Endothelial cell of umbilical vein (primary cell): ENCODE data around the gene ITGA7. TPM values are rescaled to one million over a fixed set of nuclear protein-coding genes. Genes with fewer than 3 reads are reported as not detected.

Experiments used
- BruUV-seq: library from RNA; stranded (reverse); fragments of 400-500 nt; replicated peaks from 2 replicates; lab custom pipeline; 2021; lab: Mats Ljungman, UMichigan
- CTCF ChIA-PET: fragments of 300-600, 350-600 bp; sonication (Branson Sonifier 250); formaldehyde crosslinking; loops from one replicate; lab custom pipeline; 2021; ENCODE audit warnings: antibody characterized with exemption, inconsistent platforms; lab: Charles Lee
- POLR2A ChIA-PET: fragments of 300-600, 350-600 bp; sonication (Branson Sonifier 250); formaldehyde crosslinking; loops from one replicate; lab custom pipeline; 2021; ENCODE audit warnings: antibody characterized with exemption, inconsistent platforms; lab: Charles Lee
- DNase-seq: peaks from one replicate; pipeline ENCODE4 v3.0.0-alpha.2; 2011; ENCODE audit warnings: low read depth, low spot score
- FAIRE-seq: peaks from 2 replicates; lab custom pipeline; 2011; peaks lifted over from hg19 to GRCh38; lab: Jason Lieb, UNC
- H2AFZ ChIP-seq: 2 replicates; pipeline ENCODE4 v1.6.0; 2012; ENCODE audit warnings: low read depth, low read length, control low read depth, inconsistent platforms
- H3K27ac ChIP-seq: 2 replicates; pipeline ENCODE4 v1.5.1; 2011; ENCODE audit warnings: low read depth, mild to moderate bottlenecking, control low read depth, low read length, moderate library complexity; ENCODE audit not compliant: insufficient read depth
- H3K27me3 ChIP-seq, 2 experiments: 2 replicates each; pipeline versions ENCODE4 v1.6.0 to v1.6.1; 2011; ENCODE audit warnings: low read length in 2 of 2, mixed read lengths in 1 of 2; ENCODE audit not compliant: control insufficient read depth in 2 of 2, insufficient read depth in 2 of 2
- H3K36me3 ChIP-seq, 2 experiments: 2 replicates in 1 of 2; 3 replicates in 1 of 2; pipeline ENCODE4 v1.5.1; 2011; ENCODE audit warnings: low read length in 2 of 2, mild to moderate bottlenecking in 1 of 2, moderate library complexity in 1 of 2; ENCODE audit not compliant: control insufficient read depth in 2 of 2, insufficient read depth in 2 of 2; ENCODE audit errors: extremely low read depth in 1 of 2
- H3K4me1 ChIP-seq: 3 replicates; pipeline ENCODE4 v1.5.1; 2011; ENCODE audit warnings: mild to moderate bottlenecking, low read length; ENCODE audit not compliant: control insufficient read depth, insufficient read depth; ENCODE audit errors: extremely low read depth
- H3K4me2 ChIP-seq: 2 replicates; pipeline ENCODE4 v1.6.1; 2011; ENCODE audit warnings: low read length, control low read depth, mixed read lengths; ENCODE audit not compliant: insufficient read depth
- H3K4me3 ChIP-seq, 3 experiments: fragments of 200-600 bp in 1 of 3; sonication (generic), shearing (Covaris generic) in 1 of 3; replicated peaks in 1 of 3; 2 replicates each; pipeline ENCODE4 v1.5.1; 2011 to 2016; ENCODE audit warnings: control low read depth in 3 of 3, low read length in 3 of 3, mild to moderate bottlenecking in 2 of 3, inconsistent platforms in 1 of 3, low read depth in 1 of 3, moderate library complexity in 1 of 3; ENCODE audit not compliant: insufficient read depth in 1 of 3
- H3K79me2 ChIP-seq: 2 replicates; pipeline ENCODE4 v1.6.0; 2012; ENCODE audit warnings: low read length, inconsistent platforms; ENCODE audit not compliant: control insufficient read depth, insufficient read depth
- H3K9ac ChIP-seq: replicated peaks from 2 replicates; pipeline ENCODE3; 2011; ENCODE audit warnings: low read length, control low read depth; ENCODE audit not compliant: insufficient read depth; ENCODE audit errors: extremely low read depth
- H3K9me1 ChIP-seq: replicated peaks from 3 replicates; pipeline ENCODE4 v1.6.0; 2011; ENCODE audit warnings: mild to moderate bottlenecking, low read length; ENCODE audit not compliant: control insufficient read depth, insufficient read depth; ENCODE audit errors: extremely low read depth
- H3K9me3 ChIP-seq: replicated peaks from 2 replicates; pipeline ENCODE4 v1.5.1; 2012; ENCODE audit warnings: low read length, inconsistent platforms; ENCODE audit not compliant: control insufficient read depth, insufficient read depth
- H4K20me1 ChIP-seq: replicated peaks from 2 replicates; pipeline ENCODE3; 2011; ENCODE audit warnings: mild to moderate bottlenecking, low read length; ENCODE audit not compliant: control insufficient read depth, insufficient read depth; ENCODE audit errors: extremely low read depth
- EZH2 ChIP-seq: IDR thresholded peaks from 2 replicates; pipeline ENCODE4 v1.6.1; 2012; ENCODE audit warnings: borderline replicate concordance, low read depth, mild to moderate bottlenecking, moderate library complexity, low read length, inconsistent platforms; ENCODE audit not compliant: severe bottlenecking
- FOS ChIP-seq: IDR thresholded peaks from 2 replicates; pipeline ENCODE4 v1.6.1; 2011; ENCODE audit warnings: mild to moderate bottlenecking, low read length, moderate library complexity, borderline replicate concordance; ENCODE audit not compliant: insufficient read depth
- GATA2 ChIP-seq: IDR thresholded peaks from 2 replicates; pipeline ENCODE4 v1.7.0; 2011; ENCODE audit warnings: low read depth, mild to moderate bottlenecking, moderate library complexity, mixed read lengths, low read length; ENCODE audit not compliant: insufficient read length, insufficient read depth
- JUN ChIP-seq: IDR thresholded peaks from 2 replicates; pipeline ENCODE4 v1.6.1; 2011; ENCODE audit warnings: borderline replicate concordance, low read depth; ENCODE audit not compliant: insufficient read length, insufficient read depth
- MYC ChIP-seq: IDR thresholded peaks from one replicate; pipeline ENCODE4 v1.6.1; 2011; ENCODE audit warnings: mild to moderate bottlenecking, low read depth, low read length
- POLR2A ChIP-seq: IDR thresholded peaks from 2 replicates; pipeline ENCODE4 v1.6.1; 2012; ENCODE audit warnings: low read depth, mild to moderate bottlenecking, control low read depth, low read length
- POLR2AphosphoS5 ChIP-seq: IDR thresholded peaks from 2 replicates; pipeline ENCODE4 v1.6.1; 2012; ENCODE audit warnings: low read depth, mild to moderate bottlenecking, control low read depth, low read length, moderate library complexity; ENCODE audit not compliant: insufficient read depth
- dilution Hi-C: fragments of 300-500 bp; cut with MboI; formaldehyde crosslinking; loops from one replicate; pipeline ENCODE4 v1.15.0; 2019; ENCODE audit warnings: low sequenced_read_pairs; ENCODE audit not compliant: extremely low pct_ligation_motif_present
- intact Hi-C: fragments of 100-400 bp; cut with micrococcal nuclease; formaldehyde crosslinking; loops from one replicate; pipeline ENCODE4 v1.10.0; 2022
- polyA plus RNA-seq, 4 experiments: library from polyadenylated mRNA; depleted of rRNA in 3 of 4; stranded (reverse) in 3 of 4; unstranded in 1 of 4; fragments of >200 nt; gene quantifications; 2 replicates each; pipeline versions ENCODE4 v1.2.1 to v1.2.3, GENCODE V29; 2011 to 2012; ENCODE audit warnings: missing spikeins in 1 of 4
- total RNA-seq: library from RNA; stranded (reverse); gene quantifications from 2 replicates; pipeline ENCODE4 v1.2.3, GENCODE V29; 2021
- TF ChIP-seq, protein P1 (sequence below): IDR thresholded peaks from 2 replicates; pipeline ENCODE4 v1.6.1; 2011; ENCODE audit not compliant: insufficient read depth, insufficient read length
- TF ChIP-seq, protein P2 (sequence below), 2 donors: IDR thresholded peaks; 1 replicate in 1 of 2; 2 replicates in 1 of 2; pipeline ENCODE4 v1.5.1; 2011; ENCODE audit warnings: low read length in 2 of 2, mild to moderate bottlenecking in 2 of 2, moderate library complexity in 2 of 2, control low read depth in 1 of 2, inconsistent platforms in 1 of 2, low read depth in 1 of 2; ENCODE audit not compliant: insufficient read depth in 1 of 2; ENCODE audit errors: extremely low read depth in 1 of 2

Gene ITGA7
- total and polyA plus RNA-seq, 2 donors (not counting 3 experiments of a cell fraction or from before 2014, with no cell fraction given), result 0.41 to 0.84 TPM

DNA sequence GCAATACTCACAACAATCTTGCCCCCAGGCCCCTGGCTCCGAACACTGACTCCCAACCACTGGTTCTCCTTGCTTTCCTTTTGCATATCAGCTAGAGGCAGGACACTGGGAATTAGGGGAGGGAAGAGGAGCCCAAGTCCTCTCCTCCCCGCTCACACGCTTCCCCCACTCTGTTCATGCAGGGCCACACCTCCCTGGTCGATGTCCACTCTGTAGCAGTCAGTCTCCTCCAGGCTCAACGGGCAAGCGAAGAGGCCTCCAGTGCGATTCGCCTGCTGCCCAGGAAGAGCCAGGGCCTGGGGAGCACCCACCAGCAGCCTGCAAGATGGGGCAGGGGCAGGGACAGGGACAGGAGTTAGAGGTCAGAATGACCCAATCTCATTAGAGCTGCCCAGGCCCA lies 4.8 kb downstream of the ITGA7 start:
- H3K4me3 ChIP-seq, result no peak overlapping the region
- ChIA-PET POLR2A (no interaction called here), CTCF (no interaction called here)
- H3K9me1 ChIP-seq, result no peaks in the 10 kb centered on the region
- intact Hi-C loops, result loop anchor here (5.0 kb wide), 1 partner anchor 41 kb away; no protein-coding TSS in a partner anchor
- BruUV-seq, result no TSS peak
- no peaks in the 10 kb centered on the region for H3K79me2 ChIP-seq
- H3K27ac ChIP-seq, result no peak overlapping the region
- no peak overlapping the region for H3K9ac ChIP-seq
- no peak for DNase-seq
- no peaks in the 10 kb centered on the region for H3K36me3 ChIP-seq
- no peak for FAIRE-seq
- no peaks in the 10 kb centered on the region for H3K9me3 ChIP-seq
- dilution Hi-C loops, result no loop called here
- H3K4me2 ChIP-seq, result no peak overlapping the region
- H3K4me1 ChIP-seq, result no peaks in the 10 kb centered on the region
- no peaks in the 10 kb centered on the region for H4K20me1 ChIP-seq
- H3K27me3 ChIP-seq, result peaks cover 15 to 20% of the 10 kb centered on the region in 2 experiments
- TF ChIP-seq JUN, result no peak
- TF ChIP-seq, protein P1, sequence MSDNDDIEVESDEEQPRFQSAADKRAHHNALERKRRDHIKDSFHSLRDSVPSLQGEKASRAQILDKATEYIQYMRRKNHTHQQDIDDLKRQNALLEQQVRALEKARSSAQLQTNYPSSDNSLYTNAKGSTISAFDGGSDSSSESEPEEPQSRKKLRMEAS, result no peak
- TF ChIP-seq FOS, result no peak
- H2AFZ ChIP-seq, result no peak overlapping the region

DNA sequence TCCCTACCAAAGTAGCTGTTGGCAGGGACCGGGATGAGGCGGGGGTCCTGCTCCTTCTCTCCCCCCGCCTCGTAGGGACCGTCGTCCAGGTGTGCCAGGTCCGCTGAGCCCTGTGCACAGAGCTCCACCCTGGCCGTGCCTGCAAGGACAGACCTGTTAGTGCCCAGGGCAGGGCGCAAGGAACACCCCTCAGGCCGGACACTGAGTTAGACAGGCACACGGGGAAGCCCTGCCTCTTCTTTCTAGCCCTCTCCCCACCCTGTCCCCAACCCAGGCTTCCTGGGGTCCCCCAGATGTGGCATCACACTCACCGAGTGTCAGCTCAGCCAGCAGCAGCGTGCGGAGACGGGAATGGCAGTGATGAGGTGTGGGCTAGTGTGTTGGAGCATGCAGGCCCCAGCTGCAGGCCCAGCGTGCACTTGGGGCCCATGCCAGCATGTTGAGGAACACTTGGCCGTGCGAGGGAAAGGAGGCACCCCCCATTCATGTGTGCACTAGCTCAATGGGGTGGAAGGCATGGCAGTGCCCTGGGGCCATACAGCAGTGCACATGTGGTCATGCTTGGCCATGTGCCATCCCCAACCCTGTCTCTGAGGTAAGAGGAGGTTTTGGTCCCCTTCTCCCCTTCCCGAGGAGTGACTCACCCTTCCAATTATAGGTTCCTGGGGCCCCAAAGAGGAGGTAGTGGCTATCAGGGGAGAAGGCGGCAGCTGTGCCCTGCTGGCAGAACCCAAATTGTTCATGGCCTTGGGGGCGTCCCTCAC lies 7.3 kb downstream of the ITGA7 start:
- Histone ChIP-seq H3K4me1 (no peaks in the 10 kb centered on the region), H3K9me1 (no peaks in the 10 kb centered on the region), H4K20me1 (no peaks in the 10 kb centered on the region), H3K36me3 (no peaks in the 10 kb centered on the region), H3K4me2 (no peak overlapping the region), H3K9me3 (no peaks in the 10 kb centered on the region), H3K4me3 (no peak overlapping the region), H3K27me3 (peaks cover 0 to 1% of the 10 kb centered on the region in 2 experiments), H3K79me2 (no peaks in the 10 kb centered on the region), H3K9ac (no peak overlapping the region), H2AFZ (no peak overlapping the region), H3K27ac (no peak overlapping the region)
- TF ChIP-seq EZH2, result no peak
- TF ChIP-seq, protein P1, result no peak
- no peak for TF ChIP-seq POLR2AphosphoS5
- no peak for TF ChIP-seq MYC
- TF ChIP-seq POLR2A, result no peak
- TF ChIP-seq FOS, result no peak
- TF ChIP-seq JUN, result no peak
- TF ChIP-seq GATA2, result no peak
- TF ChIP-seq, protein P2, sequence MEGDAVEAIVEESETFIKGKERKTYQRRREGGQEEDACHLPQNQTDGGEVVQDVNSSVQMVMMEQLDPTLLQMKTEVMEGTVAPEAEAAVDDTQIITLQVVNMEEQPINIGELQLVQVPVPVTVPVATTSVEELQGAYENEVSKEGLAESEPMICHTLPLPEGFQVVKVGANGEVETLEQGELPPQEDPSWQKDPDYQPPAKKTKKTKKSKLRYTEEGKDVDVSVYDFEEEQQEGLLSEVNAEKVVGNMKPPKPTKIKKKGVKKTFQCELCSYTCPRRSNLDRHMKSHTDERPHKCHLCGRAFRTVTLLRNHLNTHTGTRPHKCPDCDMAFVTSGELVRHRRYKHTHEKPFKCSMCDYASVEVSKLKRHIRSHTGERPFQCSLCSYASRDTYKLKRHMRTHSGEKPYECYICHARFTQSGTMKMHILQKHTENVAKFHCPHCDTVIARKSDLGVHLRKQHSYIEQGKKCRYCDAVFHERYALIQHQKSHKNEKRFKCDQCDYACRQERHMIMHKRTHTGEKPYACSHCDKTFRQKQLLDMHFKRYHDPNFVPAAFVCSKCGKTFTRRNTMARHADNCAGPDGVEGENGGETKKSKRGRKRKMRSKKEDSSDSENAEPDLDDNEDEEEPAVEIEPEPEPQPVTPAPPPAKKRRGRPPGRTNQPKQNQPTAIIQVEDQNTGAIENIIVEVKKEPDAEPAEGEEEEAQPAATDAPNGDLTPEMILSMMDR (IDR thresholded peaks at IDR 0.05; ENCODE audit: extremely low read depth in 1 of 2, insufficient read depth in 1 of 2, low read depth in 1 of 2, low read length in 2 of 2), result no peak
- CTCF ChIA-PET, result interaction anchor here (1.0 kb wide), 1 partner anchor 44 kb away, joined by 5 read pairs; no protein-coding TSS in a partner anchor
- intact Hi-C loops (loop anchor here (5.0 kb wide), 1 partner anchor 38 kb away; no protein-coding TSS in a partner anchor), dilution Hi-C loops (no loop called here)
- no peak for DNase-seq
- POLR2A ChIA-PET, result no interaction called here
- FAIRE-seq, result no peak
- no TSS peak for BruUV-seq
